HG03469 (cell line): ENCODE results near the gene TSPAN11.
A peak's percentile ranks its signal among the peaks of the same experiment; 100 is the strongest.

ENCODE experiments used
- ATAC-seq: cut with Tn5 transposase; IDR thresholded peaks from one replicate; pipeline ENCODE4 v1.9.1; 2021; ENCODE audit warnings: mild to moderate bottlenecking, moderate library complexity, moderate number of reproducible peaks; ENCODE audit not compliant: unreplicated experiment

TSPAN11 gene

DNA sequence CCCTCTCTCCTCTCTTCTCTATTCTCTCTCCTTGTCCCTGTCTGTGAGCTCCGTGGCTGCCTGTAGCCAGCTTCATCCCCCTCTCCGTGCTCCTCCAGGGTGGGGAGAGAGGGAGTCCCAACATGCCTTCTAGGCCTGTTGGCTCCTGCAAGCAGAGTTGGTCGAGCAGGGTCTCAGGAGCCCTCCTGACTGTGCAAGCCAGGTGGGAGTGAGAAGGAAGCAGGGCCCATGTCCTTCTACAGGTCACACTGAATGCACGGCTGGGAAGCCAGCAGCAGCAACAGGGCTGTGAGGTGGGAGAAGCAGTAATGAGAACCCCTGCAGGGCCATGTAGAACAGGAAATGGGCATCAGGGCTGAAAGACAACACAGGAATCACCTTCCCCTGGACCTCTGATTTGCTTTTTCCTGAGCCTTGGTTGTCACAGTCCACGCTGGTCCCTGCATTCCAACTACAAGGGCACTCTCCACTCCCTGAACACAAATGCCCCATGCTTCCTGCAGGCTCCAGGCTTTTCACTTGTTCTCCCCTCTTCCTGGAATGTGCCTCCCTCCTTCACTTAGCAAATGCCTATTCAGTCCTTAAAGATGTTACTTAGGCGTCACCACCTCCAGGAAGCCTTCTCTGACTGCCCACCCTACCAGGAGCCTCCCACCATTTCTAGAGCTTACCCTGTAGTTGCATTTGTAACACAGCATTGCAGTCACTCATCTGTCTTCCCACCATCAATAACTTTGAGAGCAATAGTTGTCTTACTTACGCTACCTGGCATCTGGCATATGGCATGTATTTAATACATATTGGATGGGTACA lies 51.2 kb downstream of the TSPAN11 start:
- ATAC-seq: no peak

DNA sequence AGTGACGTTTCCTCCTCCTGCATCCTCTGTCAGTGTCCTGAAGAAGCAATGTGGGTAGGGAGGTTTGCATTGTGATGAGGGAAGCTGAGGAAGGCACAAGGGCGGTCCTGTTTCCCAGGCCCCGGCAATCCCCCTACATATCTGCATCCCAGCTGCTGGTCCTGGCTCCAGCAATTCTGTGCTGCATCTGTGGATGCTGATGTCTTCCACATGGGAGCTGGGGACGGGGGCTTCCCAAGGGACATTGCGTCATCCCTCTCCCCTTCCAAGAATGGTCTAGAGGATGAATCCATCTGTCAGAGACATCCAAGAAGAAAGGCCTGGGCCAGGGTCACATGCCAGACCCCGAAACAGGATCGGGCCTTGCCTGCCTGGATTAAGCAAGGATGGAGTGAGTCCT lies 52.1 kb downstream of the TSPAN11 start:
- ATAC-seq: no peak

DNA sequence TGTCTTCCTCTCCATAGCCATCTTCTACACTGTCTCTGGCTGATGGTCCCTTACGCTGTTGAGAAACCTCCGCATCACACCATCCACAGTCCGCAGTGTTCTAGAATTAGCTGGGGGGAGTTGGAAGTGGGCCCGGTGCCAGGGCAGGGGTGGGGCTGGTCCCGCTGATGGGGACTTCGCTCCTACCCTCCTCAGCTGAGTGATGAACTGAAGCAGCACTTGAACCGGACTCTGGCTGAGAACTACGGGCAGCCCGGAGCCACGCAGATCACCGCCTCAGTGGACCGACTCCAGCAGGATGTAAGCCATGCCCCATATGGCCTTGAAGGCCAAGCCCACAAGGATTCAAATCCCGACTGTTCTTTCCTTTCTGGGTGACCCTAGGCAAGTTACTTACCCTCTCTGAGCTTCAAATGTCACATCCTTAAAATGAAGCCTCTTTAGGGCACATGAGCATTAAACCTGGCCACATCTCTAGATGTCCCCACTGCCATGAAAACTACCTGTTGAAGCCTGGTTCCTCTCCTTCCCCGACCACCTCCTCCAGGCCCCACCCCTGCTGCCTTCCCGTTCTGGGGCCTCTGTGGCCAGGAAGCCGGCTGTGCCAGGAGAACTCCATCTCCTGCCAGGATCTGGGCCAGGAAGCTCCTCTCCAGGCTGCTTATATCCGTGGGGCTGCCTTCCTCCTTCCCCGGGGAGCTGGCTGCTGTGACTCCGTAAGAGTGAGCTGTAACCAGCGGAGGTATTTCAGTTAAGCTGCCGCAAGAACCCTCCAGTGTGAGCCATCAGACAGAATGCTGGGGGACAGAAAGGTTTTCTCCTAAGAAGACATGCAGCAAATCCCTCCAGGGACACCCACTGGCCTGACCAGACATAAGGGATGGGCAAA lies 53.1 kb downstream of the TSPAN11 start:
- no peak for ATAC-seq

DNA sequence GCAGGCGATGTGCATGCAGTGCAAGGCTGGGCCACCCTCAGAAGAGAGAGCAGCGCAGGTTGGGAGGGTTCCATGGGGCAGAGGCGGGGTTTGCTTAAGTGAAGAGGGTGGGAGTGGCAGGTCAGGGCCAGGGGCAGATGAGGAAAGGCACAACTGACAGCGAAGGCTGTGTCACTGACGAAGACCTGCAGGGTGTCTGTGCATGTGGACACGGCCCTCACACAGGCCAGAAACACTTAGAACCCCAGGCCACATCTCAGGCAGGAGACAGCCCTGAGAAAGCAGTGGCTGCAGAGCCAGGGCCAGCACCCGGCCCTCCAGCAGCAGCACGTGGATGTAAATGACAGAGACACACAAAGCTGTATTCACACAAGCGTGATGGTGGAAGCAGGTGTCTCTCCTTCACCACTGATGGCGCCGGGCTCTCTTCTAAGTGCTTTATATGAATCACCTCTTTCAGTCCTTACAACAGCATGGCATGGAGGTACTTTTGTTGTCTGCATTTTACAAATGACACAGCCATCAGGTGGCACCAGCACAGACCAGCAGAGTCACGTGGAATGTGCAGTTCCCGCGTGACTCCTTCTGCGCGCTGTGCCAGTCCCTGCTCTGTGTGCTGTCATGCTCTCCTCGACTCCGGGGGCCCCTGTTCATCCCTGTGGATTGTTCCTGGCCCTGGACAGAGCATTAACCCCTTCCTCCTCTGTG lies 54.6 kb downstream of the TSPAN11 start:
- ATAC-seq: no peak

DNA sequence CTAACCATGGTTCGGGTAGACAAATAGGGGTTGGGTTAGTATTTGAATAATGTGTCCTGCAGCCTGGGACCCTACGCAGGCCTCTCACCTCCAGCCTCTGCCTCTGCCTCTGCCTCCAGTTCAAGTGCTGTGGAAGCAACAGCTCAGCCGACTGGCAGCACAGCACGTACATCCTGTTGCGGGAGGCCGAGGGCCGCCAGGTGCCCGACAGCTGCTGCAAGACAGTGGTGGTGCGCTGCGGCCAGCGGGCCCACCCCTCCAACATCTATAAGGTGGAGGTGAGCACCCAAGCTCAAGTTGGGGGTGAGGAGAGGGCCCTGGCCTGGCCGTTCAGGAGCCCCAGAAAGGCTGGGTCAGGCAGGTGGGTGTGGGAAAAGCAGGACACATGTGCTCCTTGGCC lies 55.9 kb downstream of the TSPAN11 start:
- no peak for ATAC-seq

DNA sequence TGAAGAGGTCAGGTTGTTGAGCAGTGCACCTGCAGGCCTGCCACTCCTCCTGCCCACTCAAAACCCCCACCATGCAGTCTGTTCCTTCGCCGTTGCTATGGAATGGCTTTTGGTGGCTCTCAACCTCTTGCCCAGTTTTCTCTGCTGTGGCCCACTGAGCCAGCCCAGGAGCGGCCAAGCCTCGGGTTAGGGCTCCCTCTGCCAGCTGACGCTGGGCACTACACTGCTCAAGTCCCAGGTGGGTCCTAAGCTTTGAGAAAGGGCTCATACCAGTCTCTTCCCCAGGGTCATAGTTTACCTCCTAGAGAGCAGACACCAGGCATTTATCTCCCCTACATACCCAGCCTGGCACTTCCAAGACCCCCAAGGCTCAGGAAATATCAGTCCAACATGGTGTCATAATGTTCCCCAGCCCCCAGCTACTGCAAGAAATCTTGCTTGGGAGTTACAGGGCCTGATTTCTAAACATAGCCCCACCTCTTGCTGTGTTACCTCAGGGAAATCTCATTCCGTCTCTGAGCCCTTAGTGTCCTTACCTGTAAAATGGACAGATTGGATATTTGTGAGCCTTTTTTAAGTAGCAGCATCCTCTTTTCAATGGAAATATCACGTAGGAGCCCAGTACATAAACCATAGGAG lies 59.4 kb downstream of the TSPAN11 start:
- ATAC-seq: peak; percentile 38

DNA sequence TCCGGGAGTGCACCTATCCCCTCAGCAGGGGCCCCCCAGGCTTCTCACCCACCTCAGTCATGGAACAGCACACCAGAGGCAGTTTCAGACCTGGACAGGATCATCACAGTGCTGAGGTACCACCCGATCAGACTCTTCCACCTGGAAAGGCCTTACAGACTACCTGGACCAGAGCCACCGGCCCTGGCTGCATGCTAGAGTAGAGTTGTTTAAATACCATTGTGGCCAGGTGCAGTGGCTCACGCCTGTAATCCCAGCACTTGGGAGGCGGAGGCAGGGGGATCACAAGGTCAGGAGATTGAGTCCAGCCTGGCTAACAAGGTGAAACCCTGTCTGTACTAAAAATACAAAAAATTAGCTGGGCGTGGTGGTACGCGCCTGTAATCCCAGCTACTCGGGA lies 61.5 kb downstream of the TSPAN11 start:
- no peak for ATAC-seq

DNA sequence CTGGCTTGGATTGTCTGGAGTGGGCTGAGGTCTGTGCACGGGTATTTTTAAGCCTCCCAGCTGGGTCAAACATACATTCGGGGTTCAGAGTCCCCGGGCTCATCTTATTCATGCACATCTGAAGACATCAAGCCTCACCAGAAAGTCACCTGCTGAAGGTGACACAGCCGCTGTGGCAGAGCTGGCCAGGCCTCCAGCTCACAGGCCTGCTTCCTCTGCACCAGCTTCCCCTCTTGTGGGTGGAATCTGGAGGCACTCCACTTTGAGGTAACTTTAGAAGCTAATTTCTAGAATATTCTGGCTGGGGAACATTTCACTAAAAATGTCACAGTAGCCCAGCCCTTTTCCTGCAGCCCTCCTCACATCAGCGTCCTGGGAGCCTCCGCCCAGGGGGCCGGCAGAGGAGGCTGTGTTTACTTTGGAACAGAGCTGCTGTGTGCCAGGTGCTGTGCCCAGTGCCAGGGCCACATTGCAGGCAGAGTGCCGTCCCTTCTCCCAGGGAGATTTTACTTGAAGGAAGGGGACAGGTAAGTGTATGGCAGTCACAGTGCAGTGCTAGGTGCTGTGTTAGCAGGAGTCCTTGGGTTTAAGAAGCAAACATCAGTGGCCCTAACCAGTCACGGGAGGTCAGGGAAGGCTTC lies 62.2 kb downstream of the TSPAN11 start:
- no peak for ATAC-seq

DNA sequence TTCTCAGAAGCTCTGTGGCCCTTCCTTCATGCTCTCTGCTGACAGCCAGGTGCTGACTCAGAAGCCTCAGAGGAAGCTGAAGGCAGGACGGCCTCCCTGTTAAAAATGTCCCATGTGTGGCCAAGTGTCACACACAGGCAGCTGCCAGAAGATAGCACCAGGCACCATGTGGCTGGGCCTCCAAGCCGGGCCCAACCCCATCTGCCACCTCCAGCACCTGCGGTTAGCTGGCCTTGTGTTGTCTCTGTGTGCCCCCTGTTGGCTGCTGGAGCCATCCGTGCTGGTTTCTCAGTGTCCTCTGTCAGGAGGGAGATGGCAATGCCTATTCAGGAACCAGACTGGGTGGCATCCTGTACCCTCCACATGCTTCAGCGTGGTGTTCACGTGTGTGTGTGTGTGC lies 63.2 kb downstream of the TSPAN11 start:
- peak; percentile 58 for ATAC-seq

DNA sequence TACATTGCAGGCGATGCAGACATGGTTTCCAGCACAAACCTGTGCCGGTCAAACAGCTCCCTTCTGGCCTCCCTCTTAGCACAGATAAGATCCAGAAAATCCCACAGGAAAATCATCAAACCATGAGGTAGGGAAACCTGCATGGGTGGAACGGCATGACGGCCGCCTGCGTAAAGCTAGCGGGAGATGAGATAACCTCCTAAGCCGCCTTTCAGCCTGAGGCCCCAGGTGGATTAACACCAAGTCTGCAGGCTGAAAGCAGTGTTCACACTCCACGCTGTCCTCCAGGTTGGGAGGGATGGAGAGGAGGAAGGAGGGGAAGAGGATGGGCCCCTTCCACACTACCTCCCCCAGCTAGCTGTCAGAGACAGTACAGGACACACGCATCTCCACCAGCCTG lies 63.8 kb downstream of the TSPAN11 start:
- no peak for ATAC-seq

DNA sequence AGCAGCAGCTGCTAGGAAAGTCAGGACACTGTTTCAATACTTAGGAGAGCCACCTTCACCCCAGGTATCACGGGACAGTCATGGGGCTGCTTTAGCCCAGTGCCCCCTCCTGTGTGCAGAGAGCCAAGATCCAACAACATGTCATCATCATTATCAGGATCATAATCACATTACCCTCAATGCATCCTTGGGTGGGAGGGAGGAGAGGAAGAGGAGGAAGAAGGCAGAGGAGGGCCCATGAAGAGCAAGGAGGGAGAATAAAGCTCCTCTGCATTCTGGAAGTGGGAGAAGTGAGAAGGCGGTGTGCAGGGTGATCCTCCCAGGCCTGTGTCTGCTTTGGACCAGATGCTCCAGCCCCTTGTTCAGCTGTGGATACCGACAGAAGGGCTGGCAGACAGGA lies 64.2 kb downstream of the TSPAN11 start:
- no peak for ATAC-seq

DNA sequence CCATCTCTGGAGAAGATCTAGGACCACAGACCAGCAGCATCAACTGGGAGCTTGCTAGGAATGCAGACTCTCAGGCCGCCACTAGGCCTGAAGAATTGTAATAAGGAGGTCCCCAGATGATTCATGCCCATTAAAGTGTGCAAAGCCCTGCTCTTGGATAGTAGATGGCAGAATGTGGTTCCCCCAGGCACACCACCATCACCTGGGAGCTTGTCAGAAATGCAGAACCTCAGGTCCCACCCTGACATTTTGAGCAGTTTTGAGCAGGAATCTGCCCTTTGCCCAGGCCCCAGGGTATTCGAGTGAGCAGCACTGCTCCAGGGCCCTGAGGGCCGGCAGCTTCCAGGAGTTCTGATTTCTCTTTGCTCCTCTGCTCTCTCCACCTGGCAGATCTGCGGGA lies 64.9 kb downstream of the TSPAN11 start:
- ATAC-seq: no peak

DNA sequence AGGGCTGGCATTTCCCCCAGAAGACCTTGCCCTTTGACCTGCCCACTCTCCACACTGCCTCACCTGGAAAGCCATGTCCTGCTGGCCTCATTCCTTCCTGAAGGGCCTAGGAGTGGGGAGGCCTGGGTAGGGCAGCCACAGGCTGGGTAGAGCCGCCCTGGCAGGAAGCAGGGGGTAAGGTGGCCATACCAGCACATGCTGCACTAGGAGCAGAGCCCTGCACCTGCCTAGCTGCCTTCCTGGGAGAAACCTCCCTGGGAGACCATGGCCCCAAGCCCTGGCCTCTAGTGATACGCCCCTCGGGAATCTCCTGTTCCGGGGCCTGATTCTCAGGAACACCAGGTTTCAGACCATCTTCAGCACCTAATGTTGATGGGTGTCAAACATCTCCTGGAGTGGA lies 65.8 kb downstream of the TSPAN11 start:
- no peak for ATAC-seq

DNA sequence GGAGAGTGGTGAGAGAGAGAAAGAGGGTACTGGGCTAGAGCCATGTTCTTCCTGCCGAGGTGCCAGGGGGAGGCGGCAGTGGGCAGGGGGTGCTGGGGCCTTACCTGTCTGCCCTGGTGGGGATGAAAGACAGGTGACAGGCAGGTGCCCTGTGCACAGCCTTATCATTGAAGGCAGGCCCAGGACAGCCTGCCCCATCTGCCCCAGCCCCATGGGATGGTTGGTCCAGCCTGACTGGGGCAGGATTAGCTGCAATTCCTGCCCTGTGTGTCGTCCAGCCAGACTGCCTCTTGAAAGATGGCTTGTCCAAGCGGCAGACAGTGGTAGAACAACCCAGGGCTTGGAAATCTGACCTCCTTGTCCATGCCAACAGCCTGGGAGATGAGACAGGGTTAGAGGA lies 67.2 kb downstream of the TSPAN11 start:
- ATAC-seq: no peak

DNA sequence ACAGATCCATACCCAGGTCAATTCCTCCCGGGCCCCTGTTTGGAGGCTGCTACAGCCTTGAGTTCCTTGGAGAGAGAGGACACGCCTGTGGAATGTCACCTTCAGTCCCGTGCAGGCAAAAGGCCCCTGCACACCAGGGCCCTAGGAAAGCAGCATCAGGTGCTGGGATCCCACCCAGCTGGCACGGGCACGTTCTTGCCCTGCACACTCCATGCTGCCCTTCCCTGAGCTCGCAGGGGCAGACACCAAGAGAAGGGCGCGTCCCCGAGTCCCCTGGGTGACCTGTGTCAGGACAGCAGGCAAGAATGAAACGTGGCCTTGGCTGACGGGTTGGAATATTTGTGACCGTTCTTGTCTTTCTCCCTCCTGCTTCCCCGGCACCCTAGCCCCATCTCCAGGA lies 67.7 kb downstream of the TSPAN11 start:
- ATAC-seq: no peak

DNA sequence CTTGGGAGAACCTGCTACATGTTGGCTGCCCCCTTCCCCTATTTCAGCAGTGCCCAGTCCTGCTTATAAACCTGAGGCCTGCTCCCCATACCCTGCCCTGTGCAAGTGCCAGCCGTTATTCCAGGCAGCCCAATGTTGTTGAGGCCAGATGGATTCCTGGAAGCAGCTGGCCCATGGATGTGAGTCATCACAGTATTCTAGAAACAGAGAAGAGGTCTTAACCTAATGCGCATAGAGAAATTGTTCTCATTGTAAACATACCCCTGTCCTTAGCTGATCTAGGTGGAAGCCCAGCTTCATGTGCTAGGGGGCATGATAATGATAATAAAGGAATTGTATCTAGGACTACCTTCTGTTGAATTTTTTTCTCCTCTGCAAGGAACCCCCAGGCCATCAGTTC lies 69.7 kb downstream of the TSPAN11 start:
- no peak for ATAC-seq

DNA sequence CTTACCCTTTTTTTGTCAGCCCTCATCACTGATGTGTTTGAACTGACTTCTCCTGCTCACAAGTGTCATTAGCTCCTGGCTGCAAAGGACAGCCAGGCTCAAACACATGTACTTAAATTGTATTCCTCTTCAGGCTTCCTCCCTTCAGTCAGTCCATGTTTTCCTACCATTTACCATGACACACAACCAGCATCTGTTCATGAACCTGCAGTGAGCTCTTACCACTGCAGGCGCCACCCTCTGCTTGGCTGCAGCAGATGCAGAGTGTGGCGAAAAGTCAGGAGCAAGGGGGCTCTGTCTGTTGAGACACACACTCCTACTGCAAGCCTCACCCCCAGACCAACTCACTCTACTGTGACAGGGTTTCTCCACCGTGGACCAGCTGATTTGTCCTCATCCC lies 70.2 kb downstream of the TSPAN11 start:
- no peak for ATAC-seq

DNA sequence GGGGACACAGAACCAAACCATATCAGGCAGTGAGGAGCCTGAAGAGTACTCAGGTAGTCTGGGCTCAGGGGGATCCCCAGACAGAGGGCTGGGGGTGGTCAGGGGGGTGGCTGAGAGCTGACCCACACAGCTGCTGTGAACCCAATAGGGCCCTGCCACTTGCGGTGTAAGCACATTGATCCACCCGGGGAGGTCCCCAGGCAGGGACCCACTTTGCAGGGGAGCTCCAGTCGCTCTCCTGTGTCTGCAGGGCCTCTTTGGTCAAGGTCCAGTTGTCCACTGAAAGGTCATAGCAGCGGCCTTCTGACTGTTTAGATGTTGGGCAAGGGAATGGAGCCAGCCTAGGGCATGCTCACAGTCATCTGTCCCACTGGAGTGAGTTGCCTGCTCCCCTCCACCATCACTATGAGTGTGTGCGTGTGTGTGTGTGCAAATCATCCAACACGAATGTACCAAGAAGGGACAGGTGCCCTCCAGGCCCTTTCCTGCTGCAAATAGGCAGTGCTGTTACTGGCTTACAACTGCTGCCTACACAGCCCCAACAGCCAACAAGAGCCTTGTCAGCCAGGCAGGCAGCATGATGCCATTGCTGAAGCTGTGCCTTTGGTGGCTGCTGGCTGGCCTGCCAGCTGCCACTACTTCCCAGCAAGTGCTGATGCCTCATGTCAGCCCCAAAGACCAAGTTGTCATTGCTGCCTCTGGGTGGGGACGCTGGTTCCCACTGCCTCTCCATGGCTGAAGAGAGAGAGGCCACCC lies 71.3 kb downstream of the TSPAN11 start:
- ATAC-seq: no peak

DNA sequence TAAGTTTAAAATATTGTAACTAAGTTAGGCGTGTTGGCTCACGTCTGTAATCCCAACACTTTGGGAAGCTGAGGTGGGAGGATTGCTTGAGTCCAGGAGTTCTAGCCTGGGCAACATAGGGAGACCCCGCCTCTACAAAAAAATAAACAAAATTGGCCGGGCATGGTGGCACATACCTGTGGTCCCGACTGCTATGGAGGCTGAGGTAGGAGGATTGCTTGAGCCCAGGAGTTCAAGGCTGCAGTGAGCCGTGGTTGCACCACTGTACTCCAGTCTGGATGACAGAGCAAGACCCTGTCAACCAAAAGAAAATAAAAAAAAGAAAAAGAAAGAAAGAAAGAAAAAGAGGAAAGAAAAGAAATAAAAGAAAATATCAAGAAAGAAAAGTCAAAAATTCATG lies 72.5 kb downstream of the TSPAN11 start:
- ATAC-seq: no peak

DNA sequence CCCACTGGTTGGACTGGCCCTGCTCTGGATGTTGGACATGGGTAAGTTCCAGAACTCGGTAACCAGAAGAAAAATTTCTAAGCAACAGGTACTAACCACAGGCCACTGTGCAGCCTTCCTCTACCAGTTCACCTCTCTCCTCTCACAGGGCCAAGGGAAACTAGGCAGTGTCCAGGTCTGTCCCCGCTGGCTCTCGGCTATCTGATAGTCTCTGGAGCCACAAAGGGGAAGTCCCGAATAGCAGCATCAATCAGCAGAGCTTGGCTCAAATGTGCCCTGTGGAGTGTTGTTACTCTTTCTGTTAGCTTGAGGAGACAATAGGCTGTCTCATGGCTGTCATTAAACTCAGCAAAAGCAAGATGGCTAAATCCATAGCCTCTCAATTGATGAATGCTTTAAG lies 73.2 kb downstream of the TSPAN11 start:
- ATAC-seq: no peak
